WI38 (cell line): ENCODE data around the gene RASAL2.

Experiments
- H3K4me3 ChIP-seq: 2 replicates; pipeline ENCODE4 v1.5.1; 2011; ENCODE audit warnings: low read depth, mild to moderate bottlenecking, control low read depth, low read length
- TF ChIP-seq, protein P1 (sequence below): IDR thresholded peaks from 2 replicates; pipeline ENCODE4 v1.5.1; 2012; ENCODE audit warnings: low read depth, mild to moderate bottlenecking, control low read depth, low read length

The RASAL2 gene

DNA sequence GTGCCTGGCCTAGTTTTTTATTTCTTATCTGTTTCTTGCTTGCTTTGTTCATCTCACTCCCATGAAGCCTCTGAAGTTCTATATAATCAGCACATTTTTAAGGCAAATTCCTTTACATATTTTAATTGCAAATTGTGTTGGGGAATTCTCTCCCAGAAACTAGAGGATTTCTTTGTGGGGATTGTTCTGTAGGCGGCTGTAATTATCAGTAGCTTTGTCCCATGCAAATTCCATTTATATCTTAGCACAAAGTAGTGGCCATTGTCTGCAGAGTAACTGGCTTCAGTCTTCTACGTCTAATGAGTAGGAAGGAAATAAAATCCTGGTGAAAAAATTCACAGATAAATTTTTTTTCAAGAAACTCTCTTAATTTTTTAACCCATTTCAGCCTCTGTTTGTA, 367.2 kb downstream of the RASAL2 start:
- TF ChIP-seq, protein P1, sequence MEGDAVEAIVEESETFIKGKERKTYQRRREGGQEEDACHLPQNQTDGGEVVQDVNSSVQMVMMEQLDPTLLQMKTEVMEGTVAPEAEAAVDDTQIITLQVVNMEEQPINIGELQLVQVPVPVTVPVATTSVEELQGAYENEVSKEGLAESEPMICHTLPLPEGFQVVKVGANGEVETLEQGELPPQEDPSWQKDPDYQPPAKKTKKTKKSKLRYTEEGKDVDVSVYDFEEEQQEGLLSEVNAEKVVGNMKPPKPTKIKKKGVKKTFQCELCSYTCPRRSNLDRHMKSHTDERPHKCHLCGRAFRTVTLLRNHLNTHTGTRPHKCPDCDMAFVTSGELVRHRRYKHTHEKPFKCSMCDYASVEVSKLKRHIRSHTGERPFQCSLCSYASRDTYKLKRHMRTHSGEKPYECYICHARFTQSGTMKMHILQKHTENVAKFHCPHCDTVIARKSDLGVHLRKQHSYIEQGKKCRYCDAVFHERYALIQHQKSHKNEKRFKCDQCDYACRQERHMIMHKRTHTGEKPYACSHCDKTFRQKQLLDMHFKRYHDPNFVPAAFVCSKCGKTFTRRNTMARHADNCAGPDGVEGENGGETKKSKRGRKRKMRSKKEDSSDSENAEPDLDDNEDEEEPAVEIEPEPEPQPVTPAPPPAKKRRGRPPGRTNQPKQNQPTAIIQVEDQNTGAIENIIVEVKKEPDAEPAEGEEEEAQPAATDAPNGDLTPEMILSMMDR, result no peak
- H3K4me3 ChIP-seq, result no peak overlapping the region

DNA sequence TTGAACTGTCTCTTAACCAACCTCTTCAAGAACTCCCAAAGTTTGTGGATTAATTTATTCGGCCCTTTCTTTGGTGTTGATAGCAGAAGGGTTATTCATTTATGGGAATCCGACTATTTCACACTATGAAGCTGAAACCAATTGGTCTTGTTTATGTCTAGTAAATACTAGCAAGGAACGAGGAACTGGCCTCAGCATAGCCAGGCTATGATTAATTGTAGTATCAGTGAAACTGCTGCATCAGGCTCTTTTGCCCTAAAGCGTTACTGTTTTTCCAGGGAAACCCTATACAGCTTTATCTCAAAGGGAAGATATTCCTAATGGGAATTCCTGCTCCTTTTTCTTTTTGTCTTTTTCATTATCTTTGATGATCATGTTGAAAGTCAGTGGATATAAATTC, 367.8 kb downstream of the RASAL2 start:
- no peak overlapping the region for H3K4me3 ChIP-seq
- TF ChIP-seq, protein P1, result no peak

DNA sequence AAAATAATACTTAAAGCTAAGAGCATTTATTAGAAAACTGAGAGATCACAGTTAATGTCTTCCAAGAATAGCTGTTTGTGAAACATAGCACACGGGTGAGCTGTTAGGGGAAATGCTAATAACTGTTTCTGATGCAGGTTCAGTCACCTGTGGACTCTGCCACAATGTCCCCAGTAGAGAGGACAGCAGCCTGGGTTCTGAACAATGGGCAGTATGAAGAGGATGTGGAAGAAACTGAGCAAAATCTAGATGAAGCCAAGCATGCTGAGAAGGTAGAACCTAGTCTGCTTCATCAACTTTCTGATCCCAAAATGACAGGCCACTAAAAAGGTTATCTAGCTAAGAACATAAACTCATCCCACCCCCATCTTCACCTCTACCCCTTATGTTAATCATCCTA, 370.2 kb downstream of the RASAL2 start:
- TF ChIP-seq, protein P1, result no peak

DNA sequence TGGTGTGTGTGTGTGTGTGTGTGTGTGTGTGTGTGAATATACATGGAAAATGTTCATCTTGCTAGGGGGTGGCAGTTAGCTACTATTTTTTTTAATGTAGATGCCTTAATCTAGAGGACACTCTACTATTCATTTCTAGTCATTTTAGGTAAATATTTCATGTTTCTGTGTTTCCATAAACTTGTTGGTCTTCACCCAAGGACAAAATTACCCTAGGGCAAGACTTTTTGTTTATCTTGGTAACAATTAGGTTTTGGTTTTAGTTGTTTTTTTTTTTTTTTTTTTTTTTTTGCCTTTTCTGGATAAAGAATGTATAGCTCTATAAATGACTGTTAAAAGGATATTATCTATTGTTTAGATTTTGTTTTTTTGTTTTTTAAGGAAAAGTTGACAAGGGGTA, 370.7 kb downstream of the RASAL2 start:
- no peak overlapping the region for H3K4me3 ChIP-seq
- TF ChIP-seq, protein P1, result no peak

More for the DNA sequence above, 370.2 kb downstream of the RASAL2 start:
- H3K4me3 ChIP-seq, result no peak overlapping the region

DNA sequence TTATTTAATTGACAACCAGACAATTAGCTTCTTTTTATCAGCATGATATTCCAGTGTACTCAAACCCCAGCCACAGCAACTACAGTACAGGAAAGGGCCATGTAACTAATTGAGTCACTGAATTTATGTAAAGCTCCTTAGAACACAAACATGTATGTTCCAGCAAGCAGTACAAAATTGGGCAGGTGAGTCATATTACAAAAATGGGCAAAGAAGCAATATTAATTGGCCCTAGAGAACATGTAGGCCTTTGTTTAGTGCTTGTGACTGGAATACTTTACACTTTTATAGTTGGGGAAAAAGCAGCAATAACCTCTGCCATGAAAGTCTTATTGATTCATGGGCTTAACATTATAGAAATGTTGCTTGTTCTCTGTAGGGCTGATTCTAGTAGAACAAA, 371.1 kb downstream of the RASAL2 start:
- H3K4me3 ChIP-seq, result no peak overlapping the region
- TF ChIP-seq, protein P1, result no peak

DNA sequence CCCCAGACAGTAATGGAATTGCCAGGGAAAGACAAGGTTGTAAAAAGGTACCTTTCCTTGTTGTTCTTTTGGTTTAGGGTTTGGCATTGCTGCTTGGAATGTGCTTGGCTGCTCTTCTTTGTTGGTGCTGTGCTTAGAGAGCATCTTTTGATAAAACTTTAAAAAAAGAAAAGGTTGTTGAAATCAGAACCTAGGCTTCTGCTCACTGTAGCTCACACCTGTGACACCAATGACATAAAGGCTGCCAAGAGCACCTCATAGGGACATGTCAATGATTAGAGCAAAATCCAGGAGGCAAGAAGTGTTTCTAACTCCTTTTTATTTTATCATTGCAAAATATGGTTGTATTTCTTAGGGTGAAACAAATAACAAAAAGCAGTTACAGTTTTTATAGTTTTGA, 373.9 kb downstream of the RASAL2 start:
- TF ChIP-seq, protein P1, result no peak
- no peak overlapping the region for H3K4me3 ChIP-seq

DNA sequence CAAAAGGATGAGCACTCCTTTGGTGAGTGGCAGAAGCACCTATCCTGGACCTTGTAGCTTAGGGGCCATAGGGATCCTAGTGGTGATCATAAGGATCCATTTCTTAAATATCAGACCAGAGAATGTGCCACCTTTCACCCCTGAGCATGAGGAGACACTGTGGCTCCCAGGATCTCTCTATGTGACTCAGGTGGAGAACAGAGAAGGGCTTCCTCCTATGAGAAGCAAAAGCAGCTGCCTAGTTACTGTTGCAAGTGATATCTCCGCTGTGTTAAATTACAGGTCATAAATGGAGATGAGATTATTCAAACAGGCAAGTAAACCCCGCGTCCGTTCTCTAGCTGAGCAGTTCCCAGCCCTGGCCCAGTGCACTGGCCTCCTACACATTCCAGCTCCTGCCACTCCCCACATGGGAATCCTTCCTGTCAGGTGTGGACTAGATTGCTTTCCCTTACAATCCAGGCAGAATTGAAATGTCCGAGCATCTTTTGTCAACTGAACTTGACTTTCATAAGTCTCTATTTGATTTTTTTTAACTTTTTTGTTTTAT, 376.6 kb downstream of the RASAL2 start:
- no peak overlapping the region for H3K4me3 ChIP-seq
- TF ChIP-seq, protein P1, result no peak
